H1 (cell line): ENCODE results near the gene ACOT2. TPM values are rescaled to one million over a fixed set of nuclear protein-coding genes. Genes with fewer than 3 reads are reported as not detected.
"Not testable (repeated sequence)": the region's sequence is repeated elsewhere in the genome, so short reads cannot be mapped to it uniquely, and the experiment has no call there.

ENCODE experiments used
- CTCF ChIA-PET: fragments of 300-600 bp; sonication (Branson Sonifier 250); formaldehyde crosslinking; loops from one replicate; lab custom pipeline; 2021; ENCODE audit not compliant: partially characterized antibody; lab: Charles Lee
- POLR2A ChIA-PET: fragments of 300-600 bp; sonication (Branson Sonifier 250); formaldehyde crosslinking; loops from one replicate; lab custom pipeline; 2021; ENCODE audit warnings: inconsistent platforms; ENCODE audit not compliant: partially characterized antibody; lab: Charles Lee
- DNase-seq, 2 experiments: peaks; one replicate each; pipeline versions ENCODE4 v3.0.0 to v3.0.0-alpha.2; 2010 to 2022; ENCODE audit warnings: low spot score in 2 of 2, low read depth in 1 of 2, mixed read lengths in 1 of 2
- FAIRE-seq: peaks from 2 replicates; lab custom pipeline; 2011; peaks lifted over from hg19 to GRCh38; lab: Jason Lieb, UNC
- H2AFZ ChIP-seq: 2 replicates; pipeline ENCODE4 v1.8.1; 2012; ENCODE audit warnings: low read length, inconsistent platforms
- H2AK5ac ChIP-seq: 2 replicates; pipeline ENCODE4 v1.6.1; 2013; ENCODE audit warnings: low read depth, low read length
- H2BK120ac ChIP-seq: replicated peaks from 2 replicates; pipeline ENCODE3; 2013; ENCODE audit warnings: low read depth, low read length, inconsistent platforms
- H2BK12ac ChIP-seq: 2 replicates; pipeline ENCODE4 v1.6.1; 2013; ENCODE audit warnings: low read depth, low read length
- H2BK15ac ChIP-seq: 2 replicates; pipeline ENCODE4 v1.6.1; 2013; ENCODE audit warnings: low read length
- H2BK20ac ChIP-seq: 2 replicates; pipeline ENCODE4 v1.6.1; 2013; ENCODE audit warnings: low read length
- H2BK5ac ChIP-seq: 2 replicates; pipeline ENCODE4 v1.6.1; 2013; ENCODE audit warnings: low read depth, low read length
- H3K14ac ChIP-seq: 2 replicates; pipeline ENCODE4 v1.6.1; 2013; ENCODE audit warnings: inconsistent platforms; ENCODE audit not compliant: insufficient read length
- H3K18ac ChIP-seq: 2 replicates; pipeline ENCODE4 v1.6.1; 2013; ENCODE audit warnings: low read length; ENCODE audit errors: extremely low read depth
- H3K23ac ChIP-seq: 2 replicates; pipeline ENCODE4 v1.6.1; 2013; ENCODE audit warnings: inconsistent platforms; ENCODE audit not compliant: insufficient read length
- H3K23me2 ChIP-seq: 2 replicates; pipeline ENCODE4 v1.6.1; 2013; ENCODE audit warnings: low read depth, low read length
- H3K27ac ChIP-seq: 2 replicates; pipeline ENCODE4 v1.6.1; 2011; ENCODE audit warnings: low read depth, low read length, inconsistent platforms
- H3K27me3 ChIP-seq, 4 experiments: replicated peaks in 1 of 4; 1 replicate in 1 of 4; 2 replicates in 3 of 4; pipeline versions ENCODE4 v1.6.1 to v1.8.1; 2011 to 2013; ENCODE audit warnings: low read length in 3 of 4, mild to moderate bottlenecking in 3 of 4, inconsistent platforms in 2 of 4, mixed read lengths in 2 of 4, moderate library complexity in 1 of 4; ENCODE audit not compliant: control insufficient read depth in 3 of 4, insufficient read depth in 3 of 4; ENCODE audit errors: extremely low read depth in 1 of 4
- H3K36me3 ChIP-seq, 4 experiments: 2 replicates each; pipeline versions ENCODE4 v1.6.1 to v1.8.1; 2011 to 2013; ENCODE audit warnings: mild to moderate bottlenecking in 4 of 4, low read length in 3 of 4, moderate library complexity in 2 of 4, control low read depth in 1 of 4, inconsistent platforms in 1 of 4; ENCODE audit not compliant: insufficient read depth in 4 of 4, control insufficient read depth in 2 of 4
- H3K4ac ChIP-seq: replicated peaks from 2 replicates; pipeline ENCODE3; 2013; ENCODE audit warnings: low read length, low read depth, mixed read lengths, inconsistent platforms; ENCODE audit not compliant: insufficient read length
- H3K4me1 ChIP-seq, 4 experiments: replicated peaks in 1 of 4; 1 replicate in 1 of 4; 2 replicates in 3 of 4; pipeline versions ENCODE4 v1.6.1 to v1.8.1; 2011 to 2013; ENCODE audit warnings: low read length in 3 of 4, inconsistent platforms in 2 of 4, mixed read lengths in 1 of 4; ENCODE audit not compliant: insufficient read depth in 4 of 4, control insufficient read depth in 3 of 4
- H3K4me2 ChIP-seq, 2 experiments: 2 replicates each; pipeline versions ENCODE4 v1.6.1 to v1.8.1; 2011 to 2013; ENCODE audit warnings: low read depth in 2 of 2, low read length in 2 of 2, control low read depth in 1 of 2, inconsistent platforms in 1 of 2, mild to moderate bottlenecking in 1 of 2; ENCODE audit not compliant: insufficient read depth in 1 of 2
- H3K4me3 ChIP-seq, 4 experiments: fragments of 200-600, 300-600 bp in 1 of 4; sonication (generic), shearing (Covaris generic), sonication (Bioruptor Twin) in 1 of 4; 2 replicates each; pipeline versions ENCODE4 v1.5.1 to v1.8.1; 2011 to 2016; ENCODE audit warnings: low read length in 4 of 4, low read depth in 3 of 4, control low read depth in 2 of 4, inconsistent platforms in 2 of 4, mild to moderate bottlenecking in 2 of 4, mixed read lengths in 1 of 4, moderate library complexity in 1 of 4; ENCODE audit not compliant: insufficient read depth in 2 of 4; ENCODE audit errors: extremely low read depth in 1 of 4
- H3K56ac ChIP-seq: replicated peaks from 2 replicates; pipeline ENCODE3; 2013; ENCODE audit warnings: low read depth, mild to moderate bottlenecking, mixed read lengths, low read length, inconsistent platforms; ENCODE audit not compliant: insufficient read length
- H3K79me1 ChIP-seq: 2 replicates; pipeline ENCODE4 v1.6.1; 2013; ENCODE audit warnings: low read depth, low read length, control low read depth
- H3K79me2 ChIP-seq, 2 experiments: 2 replicates each; pipeline versions ENCODE4 v1.6.1 to v1.8.1; 2012 to 2013; ENCODE audit warnings: low read length in 2 of 2, mild to moderate bottlenecking in 2 of 2, inconsistent platforms in 1 of 2; ENCODE audit not compliant: insufficient read depth in 2 of 2, control insufficient read depth in 1 of 2
- H3K9ac ChIP-seq, 4 experiments: replicated peaks in 1 of 4; 1 replicate in 1 of 4; 2 replicates in 3 of 4; pipeline versions ENCODE4 v1.6.1 to v1.8.1; 2011 to 2013; ENCODE audit warnings: low read depth in 3 of 4, low read length in 3 of 4, control low read depth in 2 of 4, mild to moderate bottlenecking in 2 of 4, moderate library complexity in 2 of 4, inconsistent platforms in 1 of 4; ENCODE audit errors: extremely low read depth in 1 of 4
- H3K9me3 ChIP-seq, 2 experiments: 2 replicates each; pipeline versions ENCODE4 v1.6.1 to v1.8.1; 2012 to 2013; ENCODE audit warnings: mild to moderate bottlenecking in 2 of 2, moderate library complexity in 2 of 2, control low read depth in 1 of 2, inconsistent platforms in 1 of 2, low read depth in 1 of 2, low read length in 1 of 2, mixed read lengths in 1 of 2; ENCODE audit not compliant: insufficient read depth in 2 of 2
- H4K20me1 ChIP-seq, 2 experiments: replicated peaks in 1 of 2; 2 replicates each; pipeline versions ENCODE3 to v1.8.1; 2011 to 2013; ENCODE audit warnings: inconsistent platforms in 2 of 2, low read length in 2 of 2, mild to moderate bottlenecking in 1 of 2; ENCODE audit not compliant: insufficient read depth in 2 of 2, control insufficient read depth in 1 of 2
- H4K5ac ChIP-seq: 2 replicates; pipeline ENCODE4 v1.6.1; 2013; ENCODE audit warnings: low read length, low read depth, mixed read lengths, inconsistent platforms; ENCODE audit not compliant: insufficient read length
- H4K8ac ChIP-seq: 2 replicates; pipeline ENCODE4 v1.8.0; 2013; ENCODE audit warnings: mild to moderate bottlenecking, moderate library complexity, low read length, inconsistent platforms; ENCODE audit not compliant: insufficient read depth; ENCODE audit errors: extremely low read depth
- H4K91ac ChIP-seq: replicated peaks from 2 replicates; pipeline ENCODE3; 2013; ENCODE audit warnings: low read length, mixed read lengths, inconsistent platforms; ENCODE audit not compliant: insufficient read length
- WGBS, 2 experiments: shearing (Covaris generic) in 1 of 2; methylation state at CpG; one replicate each; pipeline versions ENCODE4 v1.1.6 to v1.1.7; 2013 to 2015; ENCODE audit warnings: low lambda C conversion rate in 2 of 2, mixed read lengths in 2 of 2, inconsistent platforms in 1 of 2, low coverage in 1 of 2, missing lambda C conversion rate in 1 of 2; ENCODE audit not compliant: insufficient replicate concordance in 2 of 2, insufficient coverage in 1 of 2, insufficient read length in 1 of 2; ENCODE audit errors: extremely low coverage in 1 of 2, missing lambda C conversion rate in 1 of 2; 5-methylcytosine and 5-hydroxymethylcytosine counted together
- polyA plus RNA-seq, 7 experiments: library from polyadenylated mRNA; depleted of rRNA in 3 of 7; stranded (reverse) in 5 of 7; unstranded in 2 of 7; fragments of >200 nt in 5 of 7; fragments of 200-250 nt in 2 of 7; gene quantifications; 1 replicate in 5 of 7; 2 replicates in 1 of 7; 4 replicates in 1 of 7; pipeline versions ENCODE4 v1.2.1 to v1.2.3, GENCODE V29; 2011 to 2013; ENCODE audit warnings: missing spikeins in 2 of 7, mixed read lengths in 2 of 7
- total RNA-seq: library from RNA; stranded (reverse); fragmentation: NEBNext Ultra II Directional; extraction: Animal tissue kit (Norgen Biotek cat#: 25700); gene quantifications from 2 replicates; pipeline ENCODE4 v1.2.1, GENCODE V29; 2021

The ACOT2 gene
- total and polyA plus RNA-seq, 2 of the 8 experiments (the other 6 are each of a cell fraction or from before 2014, with no cell fraction given) = 5.8 to 5.9 TPM

- H3K23me2 ChIP-seq, H3K79me1 ChIP-seq, H3K9me3 ChIP-seq, H3K27ac ChIP-seq, H4K20me1 ChIP-seq, H4K5ac ChIP-seq, H2AFZ ChIP-seq, POLR2A ChIA-PET, H2AK5ac ChIP-seq, H4K8ac ChIP-seq, H3K14ac ChIP-seq, H3K18ac ChIP-seq, H3K56ac ChIP-seq, H3K9ac ChIP-seq, DNase-seq, H2BK120ac ChIP-seq, H3K4me2 ChIP-seq, H2BK15ac ChIP-seq, H3K23ac ChIP-seq, H3K4me3 ChIP-seq, H3K27me3 ChIP-seq, H3K4ac ChIP-seq, H2BK5ac ChIP-seq, H2BK20ac ChIP-seq, H3K4me1 ChIP-seq, H3K36me3 ChIP-seq, H4K91ac ChIP-seq, H2BK12ac ChIP-seq, H3K79me2 ChIP-seq: not testable (repeated sequence)
- peak; percentile 78 for FAIRE-seq
- 90% methylated on average over 10 of the region's 11 CpGs; no CpG with 5 or more reads in 1 of the 2 experiments for WGBS, 2 experiments
- CTCF ChIA-PET = interaction anchor here (0.5 to 1.0 kb wide), 2 partner anchors 11 to 110 kb away, joined by 3 read pairs; no protein-coding TSS in a partner anchor
Measured at GRCh38 chr14:73582102-73582979, 13.3 kb downstream of the ACOT2 start.
